Measurements from ENCODE around the gene ZG16. TPM values are rescaled to one million over a fixed set of nuclear protein-coding genes. Genes with fewer than 3 reads are reported as not detected.
"Not testable (repeated sequence)": the region's sequence is repeated elsewhere in the genome, so short reads cannot be mapped to it uniquely, and the experiment has no call there.

The ZG16 gene
- total RNA-seq, 1 donor from 2014 or later: not detected

DNA sequence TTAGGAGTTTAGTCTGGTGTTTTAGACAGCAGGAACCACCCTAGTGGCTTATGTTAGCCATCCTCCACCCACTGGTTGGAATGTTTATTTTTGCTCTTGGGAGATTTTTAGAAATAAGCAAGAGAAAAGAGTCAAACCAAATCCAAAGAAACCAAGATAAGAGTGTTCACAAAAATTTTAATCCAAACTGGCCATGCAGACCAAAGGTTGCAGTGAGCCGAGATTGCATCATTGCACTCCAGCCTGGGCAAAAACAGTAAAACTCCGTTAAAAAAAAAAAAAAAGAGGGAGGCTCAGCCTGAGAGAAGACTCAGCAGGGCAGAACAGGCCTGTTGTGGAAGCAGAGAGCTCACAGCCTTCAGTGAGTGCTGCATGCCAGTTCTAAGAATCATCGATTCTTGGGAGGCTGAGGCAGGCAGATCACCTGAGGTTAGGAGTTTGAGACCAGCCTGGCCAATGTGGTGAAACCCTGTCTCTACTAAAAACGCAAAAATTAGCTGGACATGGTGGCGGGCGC is 20.0 kb upstream of the ZG16 start:
- DNase-seq (ENCODE audit: extremely low spot score, unreplicated experiment): no peak
- H3K27ac Mint-ChIP-seq (ENCODE audit: unreplicated experiment): peak overlapping the region; percentile 83
- no peak for TF ChIP-seq CTCF (IDR thresholded peaks at IDR 0.05)
- peaks cover 4% of the 10 kb centered on the region for H3K27me3 Mint-ChIP-seq (ENCODE audit: unreplicated experiment)
- peaks cover 15% of the 10 kb centered on the region for H3K4me1 Mint-ChIP-seq (ENCODE audit: unreplicated experiment)
- H3K4me3 Mint-ChIP-seq (ENCODE audit: unreplicated experiment): no peak overlapping the region
- no peaks in the 10 kb centered on the region for H3K36me3 Mint-ChIP-seq (ENCODE audit: unreplicated experiment)
- no peaks in the 10 kb centered on the region for H3K9me3 Mint-ChIP-seq (ENCODE audit: unreplicated experiment)

GRCh38 chr16:29760567-29761279 is 17.3 kb upstream of the ZG16 start:
- H3K27me3 Mint-ChIP-seq (ENCODE audit: unreplicated experiment): peaks cover 5% of the 10 kb centered on the region
- H3K9me3 Mint-ChIP-seq (ENCODE audit: unreplicated experiment): no peaks in the 10 kb centered on the region
- H3K4me3 Mint-ChIP-seq (ENCODE audit: unreplicated experiment): no peak overlapping the region
- no peak for TF ChIP-seq CTCF (IDR thresholded peaks at IDR 0.05)
- no peak overlapping the region for H3K27ac Mint-ChIP-seq (ENCODE audit: unreplicated experiment)
- no peak for DNase-seq (ENCODE audit: extremely low spot score, unreplicated experiment)
- peaks cover 15% of the 10 kb centered on the region for H3K4me1 Mint-ChIP-seq (ENCODE audit: unreplicated experiment)
- H3K36me3 Mint-ChIP-seq (ENCODE audit: unreplicated experiment): no peaks in the 10 kb centered on the region

GRCh38 chr16:29761280-29761651 is 16.8 kb upstream of the ZG16 start:
- H3K27ac Mint-ChIP-seq (ENCODE audit: unreplicated experiment); H3K9me3 Mint-ChIP-seq (ENCODE audit: unreplicated experiment); H3K4me3 Mint-ChIP-seq (ENCODE audit: unreplicated experiment); DNase-seq (ENCODE audit: extremely low spot score, unreplicated experiment); H3K27me3 Mint-ChIP-seq (ENCODE audit: unreplicated experiment); H3K36me3 Mint-ChIP-seq (ENCODE audit: unreplicated experiment): not testable (repeated sequence)
- peaks cover 15% of the 10 kb centered on the region for H3K4me1 Mint-ChIP-seq (ENCODE audit: unreplicated experiment)

DNA sequence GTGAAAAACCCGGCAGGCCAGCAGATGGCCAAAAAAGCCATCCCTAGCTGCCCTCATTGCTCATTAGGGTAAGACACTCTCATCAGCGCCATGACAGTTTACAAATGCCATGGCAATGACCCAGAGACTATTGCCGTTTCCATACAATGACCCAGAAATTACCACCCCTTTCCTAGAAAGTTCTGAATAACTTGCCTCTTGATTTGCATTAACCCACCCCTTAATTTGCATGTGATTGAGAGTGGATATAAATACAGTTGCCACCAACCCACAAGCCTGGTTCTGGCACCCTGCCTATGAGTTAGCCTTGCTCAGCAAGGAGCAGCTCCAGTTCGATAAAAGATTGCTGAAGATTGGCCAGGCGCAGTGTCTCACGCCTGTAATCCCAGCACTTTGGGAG is 16.2 kb upstream of the ZG16 start:
- no peak overlapping the region for H3K4me3 Mint-ChIP-seq (ENCODE audit: unreplicated experiment)
- TF ChIP-seq CTCF (IDR thresholded peaks at IDR 0.05): no peak
- no peak overlapping the region for H3K27ac Mint-ChIP-seq (ENCODE audit: unreplicated experiment)
- H3K36me3 Mint-ChIP-seq (ENCODE audit: unreplicated experiment): no peaks in the 10 kb centered on the region
- H3K27me3 Mint-ChIP-seq (ENCODE audit: unreplicated experiment): peaks cover 5% of the 10 kb centered on the region
- no peak for DNase-seq (ENCODE audit: extremely low spot score, unreplicated experiment)
- no peaks in the 10 kb centered on the region for H3K9me3 Mint-ChIP-seq (ENCODE audit: unreplicated experiment)
- H3K4me1 Mint-ChIP-seq (ENCODE audit: unreplicated experiment): peaks cover 12% of the 10 kb centered on the region

DNA sequence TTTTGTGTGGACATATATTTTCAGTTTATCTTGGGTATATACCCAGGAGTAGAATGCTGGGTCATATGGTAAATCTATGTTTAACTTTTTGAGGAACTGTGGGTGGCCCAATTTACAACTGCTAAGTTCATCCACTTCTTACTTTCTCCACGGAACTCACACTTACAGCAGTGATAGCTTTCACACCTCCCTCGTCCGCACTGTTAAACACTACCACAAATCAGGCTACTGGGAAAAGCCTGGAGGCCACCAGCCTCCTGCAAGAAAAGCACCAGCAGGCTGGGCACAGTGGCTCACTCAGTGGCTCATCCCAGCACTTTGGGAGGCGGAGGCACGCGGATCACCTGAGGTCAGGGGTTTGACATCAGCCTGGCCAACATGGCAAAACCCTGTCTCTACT is 14.7 kb upstream of the ZG16 start:
- no peak overlapping the region for H3K4me3 Mint-ChIP-seq (ENCODE audit: unreplicated experiment)
- no peaks in the 10 kb centered on the region for H3K9me3 Mint-ChIP-seq (ENCODE audit: unreplicated experiment)
- no peak for TF ChIP-seq CTCF (IDR thresholded peaks at IDR 0.05)
- DNase-seq (ENCODE audit: extremely low spot score, unreplicated experiment): no peak
- H3K27ac Mint-ChIP-seq (ENCODE audit: unreplicated experiment): no peak overlapping the region
- H3K36me3 Mint-ChIP-seq (ENCODE audit: unreplicated experiment): no peaks in the 10 kb centered on the region
- H3K4me1 Mint-ChIP-seq (ENCODE audit: unreplicated experiment): peaks cover 2% of the 10 kb centered on the region
- H3K27me3 Mint-ChIP-seq (ENCODE audit: unreplicated experiment): peaks cover 5% of the 10 kb centered on the region
